NCI-H2227 (cell line): ENCODE measurements around the gene GGPS1.
"Not testable (repeated sequence)": the region's sequence is repeated elsewhere in the genome, so short reads cannot be mapped to it uniquely, and the experiment has no call there.

Experiments
- DNase-seq: peaks from one replicate; lab custom pipeline; 2025; ENCODE audit not compliant: unreplicated experiment; lab: John Stamatoyannopoulos, UW

The GGPS1 gene

GRCh38 chr1:235328271-235329138, at the start of gene GGPS1:
TSS of gene GGPS1 (plus strand) at chr1:235328570. CDS start at chr1:235335265, 6,695 bp downstream.
- peak; percentile 99 for DNase-seq

GRCh38 chr1:235278915-235279292, 49.5 kb upstream of the GGPS1 start:
- no peak for DNase-seq

GRCh38 chr1:235279694-235280093, 48.7 kb upstream of the GGPS1 start:
- DNase-seq = no peak

- no peak for DNase-seq
Measured at GRCh38 chr1:235280467-235280866, 47.9 kb upstream of the GGPS1 start.

- not testable (repeated sequence) for DNase-seq
Measured at GRCh38 chr1:235283636-235284035, 44.7 kb upstream of the GGPS1 start.

GRCh38 chr1:235284231-235284769, 44.1 kb upstream of the GGPS1 start:
- DNase-seq = no peak

- no peak for DNase-seq
Measured at GRCh38 chr1:235286667-235287066, 41.7 kb upstream of the GGPS1 start.

- no peak for DNase-seq
Measured at GRCh38 chr1:235287208-235287882, 41.0 kb upstream of the GGPS1 start.

GRCh38 chr1:235289859-235290739, 38.3 kb upstream of the GGPS1 start:
- no peak for DNase-seq

- no peak for DNase-seq
Measured at GRCh38 chr1:235290740-235291502, 37.4 kb upstream of the GGPS1 start.

- DNase-seq = no peak
Measured at GRCh38 chr1:235291599-235292091, 36.7 kb upstream of the GGPS1 start.

GRCh38 chr1:235292790-235293189, 35.6 kb upstream of the GGPS1 start:
- no peak for DNase-seq

- no peak for DNase-seq
Measured at GRCh38 chr1:235293322-235293942, 34.9 kb upstream of the GGPS1 start.

- DNase-seq = no peak
Measured at GRCh38 chr1:235295902-235296350, 32.4 kb upstream of the GGPS1 start.

- no peak for DNase-seq
Measured at GRCh38 chr1:235296729-235297128, 31.6 kb upstream of the GGPS1 start.

- DNase-seq = no peak
Measured at GRCh38 chr1:235297579-235297978, 30.8 kb upstream of the GGPS1 start.

GRCh38 chr1:235298758-235299157, 29.6 kb upstream of the GGPS1 start:
- no peak for DNase-seq

- DNase-seq = no peak
Measured at GRCh38 chr1:235299169-235299858, 29.1 kb upstream of the GGPS1 start.

- no peak for DNase-seq
Measured at GRCh38 chr1:235302143-235302542, 26.2 kb upstream of the GGPS1 start.
